Measurements from ENCODE around the gene UBE2Q2.

DNA sequence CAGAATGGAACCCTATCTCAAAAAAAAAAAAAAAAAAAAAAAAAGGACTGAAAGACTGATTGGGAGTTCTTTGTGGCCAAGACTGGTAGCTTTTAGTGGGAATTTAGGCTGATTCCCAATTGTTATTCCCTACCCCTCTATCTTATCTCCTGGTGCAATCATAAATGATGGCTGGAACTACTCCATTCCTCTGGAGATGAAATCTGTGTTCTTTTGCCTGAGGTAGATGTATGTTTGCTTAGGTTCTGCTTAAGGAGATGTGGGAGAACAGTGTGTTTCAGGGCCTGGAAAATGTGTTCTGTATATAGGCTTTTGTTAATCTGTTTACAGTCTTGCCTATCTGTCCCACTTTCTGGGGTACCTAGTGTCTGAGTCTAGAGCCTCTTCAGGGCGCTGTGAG is 19.5 kb downstream of the UBE2Q2 start:
- no peak for TF ChIP-seq CTCF (optimal IDR thresholded peaks at IDR 0.05 in 1 of 3, IDR thresholded peaks at IDR 0.05 in 1 of 3, conservative IDR thresholded peaks at IDR 0.05 in 1 of 3; ENCODE audit: extremely low read depth in 1 of 3, insufficient read depth in 2 of 3, low read length in 3 of 3)
- TF ChIP-seq EZH2 (IDR thresholded peaks at IDR 0.05; ENCODE audit: low read length), result no peak

Measured in keratinocyte (primary cell).